Measurements from ENCODE around the gene FAM241B.

FAM241B gene

DNA sequence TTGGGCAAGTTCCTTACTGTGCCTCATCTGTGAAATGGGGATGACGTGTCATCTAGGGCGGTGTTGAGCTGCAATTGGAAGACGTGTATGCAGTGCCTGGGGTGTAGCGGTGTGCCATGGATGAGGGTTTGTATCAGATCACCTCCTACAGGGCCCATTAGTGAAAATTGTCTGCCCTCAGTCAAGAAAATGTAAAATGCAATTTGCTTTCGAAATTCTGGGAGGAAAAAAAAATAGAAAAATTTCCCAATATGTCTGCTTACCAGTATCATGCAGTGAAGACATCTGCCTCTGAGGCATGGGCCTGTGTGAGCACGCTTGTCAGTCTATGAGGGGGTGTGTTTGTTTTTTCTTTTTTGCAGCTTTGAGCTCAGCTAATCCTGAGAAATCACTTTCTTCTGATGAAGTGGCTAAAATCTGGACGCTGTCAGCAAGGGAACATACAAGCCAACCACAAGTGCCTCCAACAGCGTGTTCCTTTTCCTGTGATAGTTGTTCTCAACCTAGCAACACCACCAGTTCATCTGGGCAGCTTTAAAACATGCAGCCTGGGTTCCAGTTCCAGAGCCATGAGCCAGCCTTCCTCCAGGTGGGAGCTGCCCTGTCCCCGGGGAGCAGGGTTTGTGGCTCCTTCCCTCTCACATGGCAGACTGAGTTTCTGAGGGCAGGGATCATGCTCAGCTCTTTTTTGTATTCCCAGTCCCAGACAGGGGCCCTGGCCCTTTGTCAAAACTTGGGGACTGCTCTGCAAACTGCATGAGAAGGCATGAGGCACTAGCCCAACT lies 10.3 kb downstream of the FAM241B start:
- Histone ChIP-seq H3K4me3 (replicated peaks; ENCODE audit: insufficient read depth, low read length) (no peak overlapping the region), H3K27ac (replicated peaks) (no peak overlapping the region), H3K27me3 (ENCODE audit: insufficient read depth, poor library complexity, severe bottlenecking) (no peaks in the 10 kb centered on the region)
- no peak for TF ChIP-seq GABPA (IDR thresholded peaks at IDR 0.05; ENCODE audit: low read depth)
- no peak for TF ChIP-seq POLR2AphosphoS5 (IDR thresholded peaks at IDR 0.05; ENCODE audit: low read depth)
- TF ChIP-seq, protein P1, sequence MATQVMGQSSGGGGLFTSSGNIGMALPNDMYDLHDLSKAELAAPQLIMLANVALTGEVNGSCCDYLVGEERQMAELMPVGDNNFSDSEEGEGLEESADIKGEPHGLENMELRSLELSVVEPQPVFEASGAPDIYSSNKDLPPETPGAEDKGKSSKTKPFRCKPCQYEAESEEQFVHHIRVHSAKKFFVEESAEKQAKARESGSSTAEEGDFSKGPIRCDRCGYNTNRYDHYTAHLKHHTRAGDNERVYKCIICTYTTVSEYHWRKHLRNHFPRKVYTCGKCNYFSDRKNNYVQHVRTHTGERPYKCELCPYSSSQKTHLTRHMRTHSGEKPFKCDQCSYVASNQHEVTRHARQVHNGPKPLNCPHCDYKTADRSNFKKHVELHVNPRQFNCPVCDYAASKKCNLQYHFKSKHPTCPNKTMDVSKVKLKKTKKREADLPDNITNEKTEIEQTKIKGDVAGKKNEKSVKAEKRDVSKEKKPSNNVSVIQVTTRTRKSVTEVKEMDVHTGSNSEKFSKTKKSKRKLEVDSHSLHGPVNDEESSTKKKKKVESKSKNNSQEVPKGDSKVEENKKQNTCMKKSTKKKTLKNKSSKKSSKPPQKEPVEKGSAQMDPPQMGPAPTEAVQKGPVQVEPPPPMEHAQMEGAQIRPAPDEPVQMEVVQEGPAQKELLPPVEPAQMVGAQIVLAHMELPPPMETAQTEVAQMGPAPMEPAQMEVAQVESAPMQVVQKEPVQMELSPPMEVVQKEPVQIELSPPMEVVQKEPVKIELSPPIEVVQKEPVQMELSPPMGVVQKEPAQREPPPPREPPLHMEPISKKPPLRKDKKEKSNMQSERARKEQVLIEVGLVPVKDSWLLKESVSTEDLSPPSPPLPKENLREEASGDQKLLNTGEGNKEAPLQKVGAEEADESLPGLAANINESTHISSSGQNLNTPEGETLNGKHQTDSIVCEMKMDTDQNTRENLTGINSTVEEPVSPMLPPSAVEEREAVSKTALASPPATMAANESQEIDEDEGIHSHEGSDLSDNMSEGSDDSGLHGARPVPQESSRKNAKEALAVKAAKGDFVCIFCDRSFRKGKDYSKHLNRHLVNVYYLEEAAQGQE (IDR thresholded peaks at IDR 0.05; ENCODE audit: insufficient replicate concordance, low read depth) = no peak
- no peak for TF ChIP-seq SPI1 (IDR thresholded peaks at IDR 0.05; ENCODE audit: borderline replicate concordance, low read depth)
- TF ChIP-seq, protein P2, sequence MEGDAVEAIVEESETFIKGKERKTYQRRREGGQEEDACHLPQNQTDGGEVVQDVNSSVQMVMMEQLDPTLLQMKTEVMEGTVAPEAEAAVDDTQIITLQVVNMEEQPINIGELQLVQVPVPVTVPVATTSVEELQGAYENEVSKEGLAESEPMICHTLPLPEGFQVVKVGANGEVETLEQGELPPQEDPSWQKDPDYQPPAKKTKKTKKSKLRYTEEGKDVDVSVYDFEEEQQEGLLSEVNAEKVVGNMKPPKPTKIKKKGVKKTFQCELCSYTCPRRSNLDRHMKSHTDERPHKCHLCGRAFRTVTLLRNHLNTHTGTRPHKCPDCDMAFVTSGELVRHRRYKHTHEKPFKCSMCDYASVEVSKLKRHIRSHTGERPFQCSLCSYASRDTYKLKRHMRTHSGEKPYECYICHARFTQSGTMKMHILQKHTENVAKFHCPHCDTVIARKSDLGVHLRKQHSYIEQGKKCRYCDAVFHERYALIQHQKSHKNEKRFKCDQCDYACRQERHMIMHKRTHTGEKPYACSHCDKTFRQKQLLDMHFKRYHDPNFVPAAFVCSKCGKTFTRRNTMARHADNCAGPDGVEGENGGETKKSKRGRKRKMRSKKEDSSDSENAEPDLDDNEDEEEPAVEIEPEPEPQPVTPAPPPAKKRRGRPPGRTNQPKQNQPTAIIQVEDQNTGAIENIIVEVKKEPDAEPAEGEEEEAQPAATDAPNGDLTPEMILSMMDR (IDR thresholded peaks at IDR 0.05; ENCODE audit: insufficient read depth, low read length) = no peak
- DNase-seq (ENCODE audit: low read depth in 1 of 2, low spot score in 1 of 2) = no peak

DNA sequence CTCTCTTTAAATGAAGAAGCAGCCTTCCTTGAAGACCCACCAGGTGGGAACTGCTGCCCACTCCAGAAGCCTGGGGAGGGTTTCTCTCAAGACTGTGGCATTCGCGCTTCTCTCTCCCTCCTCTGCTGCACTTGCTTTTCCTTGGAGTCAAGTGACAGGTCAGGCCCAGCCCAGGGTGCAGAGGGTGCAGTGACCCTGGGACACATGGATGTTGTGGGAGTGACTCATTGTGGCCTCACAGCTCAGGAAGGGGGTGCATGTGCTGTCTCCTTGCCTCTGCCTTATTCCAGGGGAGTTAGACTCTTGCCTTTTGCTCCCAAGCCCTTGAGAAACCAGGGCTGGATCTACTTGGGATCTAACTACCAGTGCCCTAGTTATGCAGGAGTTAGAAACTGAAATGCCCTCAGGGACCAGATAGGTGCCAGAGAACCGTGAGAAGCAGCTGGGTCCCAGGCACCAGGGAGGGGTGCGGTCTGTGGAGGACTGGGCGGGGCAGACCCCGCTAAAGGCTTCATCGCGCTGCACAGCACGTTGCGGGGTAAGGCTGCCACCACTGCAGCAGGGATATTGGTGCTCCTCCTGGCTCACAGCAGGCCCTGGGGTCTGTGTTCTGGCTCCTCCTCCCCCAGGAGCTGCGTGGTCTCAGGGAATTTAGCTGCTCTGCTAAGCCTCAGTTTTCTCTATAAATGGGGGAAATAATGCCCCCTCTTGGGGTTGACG lies 11.4 kb downstream of the FAM241B start:
- H3K27ac ChIP-seq (replicated peaks) = no peak overlapping the region
- H3K27me3 ChIP-seq (ENCODE audit: insufficient read depth, poor library complexity, severe bottlenecking) = no peaks in the 10 kb centered on the region
- H3K4me3 ChIP-seq (replicated peaks; ENCODE audit: insufficient read depth, low read length) = no peak overlapping the region
- TF ChIP-seq, protein P1 (IDR thresholded peaks at IDR 0.05; ENCODE audit: insufficient replicate concordance, low read depth) = no peak
- TF ChIP-seq GABPA (IDR thresholded peaks at IDR 0.05; ENCODE audit: low read depth) (no peak), SPI1 (IDR thresholded peaks at IDR 0.05; ENCODE audit: borderline replicate concordance, low read depth) (no peak), POLR2AphosphoS5 (IDR thresholded peaks at IDR 0.05; ENCODE audit: low read depth) (no peak)
- TF ChIP-seq, protein P2 (IDR thresholded peaks at IDR 0.05; ENCODE audit: insufficient read depth, low read length) = no peak
- no peak for DNase-seq (ENCODE audit: low read depth in 1 of 2, low spot score in 1 of 2)

DNA sequence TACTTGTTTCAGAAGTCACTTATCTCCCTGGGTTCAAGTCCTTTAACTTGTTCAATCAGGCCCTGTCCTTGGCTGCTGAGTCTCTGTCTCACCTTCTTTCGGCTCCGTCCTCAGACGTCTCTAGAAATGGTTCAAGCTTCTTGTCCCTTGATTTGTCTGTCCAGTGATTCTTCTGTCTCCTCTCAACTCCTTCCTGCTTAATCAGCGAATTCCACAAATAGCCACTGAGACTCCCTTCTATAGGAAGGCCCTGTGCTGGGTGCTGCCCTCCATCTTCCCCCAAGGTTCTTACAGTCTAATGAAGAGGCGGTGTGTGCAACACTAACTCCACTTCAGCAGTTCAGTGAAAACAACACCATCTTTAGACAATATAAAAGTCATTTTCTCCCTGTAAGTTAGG lies 12.7 kb downstream of the FAM241B start:
- no peaks in the 10 kb centered on the region for H3K27me3 ChIP-seq (ENCODE audit: insufficient read depth, poor library complexity, severe bottlenecking)

More for the DNA sequence above, 12.7 kb downstream of the FAM241B start:
- Histone ChIP-seq H3K27ac (replicated peaks) (no peak overlapping the region), H3K4me3 (replicated peaks; ENCODE audit: insufficient read depth, low read length) (no peak overlapping the region)
- no peak for DNase-seq (ENCODE audit: low read depth in 1 of 2, low spot score in 1 of 2)
- TF ChIP-seq GABPA (IDR thresholded peaks at IDR 0.05; ENCODE audit: low read depth) = no peak
- TF ChIP-seq, protein P2 (IDR thresholded peaks at IDR 0.05; ENCODE audit: insufficient read depth, low read length) = no peak
- no peak for TF ChIP-seq POLR2AphosphoS5 (IDR thresholded peaks at IDR 0.05; ENCODE audit: low read depth)
- no peak for TF ChIP-seq SPI1 (IDR thresholded peaks at IDR 0.05; ENCODE audit: borderline replicate concordance, low read depth)
- TF ChIP-seq, protein P1 (IDR thresholded peaks at IDR 0.05; ENCODE audit: insufficient replicate concordance, low read depth) = no peak
